ENCODE results near the gene ZBTB49.

GRCh38 chr4:4271912-4272311 is 18.1 kb upstream of the ZBTB49 start:
- no peak for TF ChIP-seq POLR2A (IDR thresholded peaks at IDR 0.05; ENCODE audit: low read depth, low read length)
- TF ChIP-seq POLR2AphosphoS5 (IDR thresholded peaks at IDR 0.05; ENCODE audit: low read depth, low read length): no peak
- TF ChIP-seq POU2F2 (IDR thresholded peaks at IDR 0.05; ENCODE audit: low read depth, low read length): no peak
- TF ChIP-seq SPI1 (IDR thresholded peaks at IDR 0.05; ENCODE audit: low read depth, low read length): no peak
- TF ChIP-seq TAF1 (IDR thresholded peaks at IDR 0.05; ENCODE audit: low read depth, low read length): no peak
- TF ChIP-seq PAX5 (IDR thresholded peaks at IDR 0.05; ENCODE audit: insufficient read depth, low read length, severe bottlenecking): no peak

Measured in GM12891 (cell line).